Lung (tissue), 12 donors: ENCODE measurements around the gene PPP1R36. TPM values are rescaled to one million over a fixed set of nuclear protein-coding genes. Genes with fewer than 3 reads are reported as not detected.

ENCODE experiments used
- ATAC-seq: fragments of 200-7000 bp; cut with Tn5 transposase; one replicate; pipeline ENCODE4 v1.9.1; 2020; ENCODE audit warnings: moderate number of reproducible peaks; ENCODE audit not compliant: insufficient read depth, low FRiP score
- DNase-seq, 3 donors: peaks; one replicate each; pipeline ENCODE4 v3.0.0-alpha.2; 2013 to 2017
- H3K27ac ChIP-seq, 2 donors: one replicate each; pipeline ENCODE4 v1.5.1; 2013; ENCODE audit warnings: mild to moderate bottlenecking in 2 of 2, moderate library complexity in 2 of 2, control low read depth in 1 of 2, inconsistent platforms in 1 of 2, low read depth in 1 of 2, low read length in 1 of 2
- H3K27me3 ChIP-seq, 3 donors: one replicate each; pipeline ENCODE4 v1.5.1; 2013; ENCODE audit warnings: low read length in 2 of 3; ENCODE audit not compliant: control insufficient read depth in 3 of 3, insufficient read depth in 3 of 3
- H3K36me3 ChIP-seq, 4 donors: one replicate each; pipeline ENCODE4 v1.5.1; 2013; ENCODE audit warnings: low read length in 4 of 4, mild to moderate bottlenecking in 1 of 4, moderate library complexity in 1 of 4; ENCODE audit not compliant: control insufficient read depth in 4 of 4, insufficient read depth in 4 of 4
- H3K4me1 ChIP-seq, 5 donors: one replicate each; pipeline ENCODE4 v1.5.1; 2013; ENCODE audit warnings: low read length in 5 of 5, mild to moderate bottlenecking in 2 of 5, moderate library complexity in 1 of 5; ENCODE audit not compliant: control insufficient read depth in 5 of 5, insufficient read depth in 5 of 5
- H3K4me3 ChIP-seq: one replicate; pipeline ENCODE4 v1.5.1; 2013; ENCODE audit warnings: mild to moderate bottlenecking, control low read depth, moderate library complexity
- H3K9ac ChIP-seq, 2 donors: one replicate each; pipeline ENCODE4 v1.5.1; 2013; ENCODE audit warnings: low read length in 2 of 2, control low read depth in 1 of 2; ENCODE audit not compliant: insufficient read depth in 1 of 2
- H3K9me3 ChIP-seq, 4 donors: one replicate each; pipeline ENCODE4 v1.5.1; 2013; ENCODE audit warnings: low read length in 3 of 4, mild to moderate bottlenecking in 1 of 4, moderate library complexity in 1 of 4; ENCODE audit not compliant: control insufficient read depth in 4 of 4, insufficient read depth in 3 of 4
- CTCF ChIP-seq: IDR thresholded peaks from 2 replicates; pipeline ENCODE4 v1.5.1; 2012; ENCODE audit warnings: mild to moderate bottlenecking; ENCODE audit errors: control extremely low read depth, extremely low read depth
- WGBS, 2 donors: extraction: QIAGEN DNeasy Blood & Tissue Kit; methylation state at CpG; one replicate each; pipeline ENCODE4 v1.1.7; 2013; 5-methylcytosine and 5-hydroxymethylcytosine counted together
- polyA plus RNA-seq, 2 donors: library from polyadenylated mRNA; stranded (reverse); fragments of 200-250 nt; gene quantifications; one replicate each; pipeline ENCODE4 v1.2.1, GENCODE V29; 2013
- total RNA-seq, 2 donors: library from RNA; depleted of rRNA in 1 of 2; stranded (reverse); fragments of >200 nt in 1 of 2; gene quantifications; one replicate each; pipeline ENCODE4 v1.2.1, GENCODE V29; 2014 to 2021
- donor health status: control.
- donor health status: control.
- donor health status: Bipolar disorder and iron deficiency.
- donor health status: healthy.
- donor health status: DM: yes; HTN: yes; CAD: no.

PPP1R36 gene
- total and polyA plus RNA-seq, 4 donors: 1.2 to 3.1 (median 1.9) TPM

GRCh38 chr14:64581363-64581762, 31.6 kb downstream of the PPP1R36 start:
- ATAC-seq (no peak), DNase-seq (no peak)
- Histone ChIP-seq H3K4me3 (no peak overlapping the region), H3K9ac (no peak overlapping the region), H3K36me3 (no peaks in the 10 kb centered on the region), H3K27ac (no peak overlapping the region), H3K27me3 (no peaks in the 10 kb centered on the region), H3K4me1 (no peaks in the 10 kb centered on the region), H3K9me3 (no peaks in the 10 kb centered on the region)
- WGBS, 2 donors: 60 to 65% methylated on average over 2 of the region's 2 CpGs
- no peak for TF ChIP-seq CTCF

DNA sequence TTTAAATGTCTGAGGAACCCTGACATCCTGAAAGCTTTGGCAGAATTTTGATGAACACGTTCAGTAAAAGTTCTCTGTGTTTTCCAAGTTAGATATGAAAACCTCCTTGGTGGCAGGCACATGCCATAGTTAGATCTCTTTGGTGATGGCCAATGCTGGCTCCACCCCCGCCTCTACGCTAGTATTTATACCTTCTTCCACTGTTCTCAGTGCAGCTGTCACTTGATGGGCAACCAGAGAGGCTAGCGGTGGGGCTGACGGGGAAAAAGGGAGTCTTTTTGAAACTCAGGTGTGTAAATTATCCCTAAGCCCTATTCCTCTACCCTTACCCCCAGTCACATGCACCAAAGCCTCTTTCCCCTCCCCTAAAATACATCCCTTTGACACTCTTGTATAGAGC, 32.1 kb downstream of the PPP1R36 start:
- H3K4me1 ChIP-seq: no peaks in the 10 kb centered on the region
- no peak overlapping the region for H3K27ac ChIP-seq
- no peak for TF ChIP-seq CTCF
- H3K27me3 ChIP-seq: no peaks in the 10 kb centered on the region
- DNase-seq (no peak), ATAC-seq (no peak)
- H3K36me3 ChIP-seq: no peaks in the 10 kb centered on the region
- 74 to 80% methylated on average over 5 of the region's 5 CpGs for whole genome bisulfite sequencing, 2 donors
- H3K9me3 ChIP-seq: no peaks in the 10 kb centered on the region
- H3K4me3 ChIP-seq: no peak overlapping the region
- H3K9ac ChIP-seq: no peak overlapping the region

DNA sequence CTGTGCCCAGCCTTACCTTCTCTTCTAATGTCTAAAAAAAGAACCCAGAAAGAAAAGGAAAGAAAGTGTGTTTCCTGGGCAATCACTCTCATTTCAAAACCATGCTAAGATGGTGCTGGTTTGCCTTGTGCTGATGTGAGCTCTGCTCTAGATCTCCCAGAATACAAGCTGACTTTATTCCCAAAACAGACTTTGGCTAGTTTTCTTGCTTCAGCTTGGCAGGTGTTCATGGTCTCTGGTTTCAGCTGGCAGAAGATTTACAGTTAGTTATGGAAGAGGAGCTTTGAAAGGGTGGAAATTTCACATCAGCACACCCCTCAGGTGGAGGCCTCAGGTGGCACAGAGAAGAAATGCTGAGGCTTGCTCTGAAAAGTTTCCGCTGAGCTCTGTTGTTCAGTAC, 34.4 kb downstream of the PPP1R36 start:
- Histone ChIP-seq H3K36me3 (no peaks in the 10 kb centered on the region), H3K27ac (no peak overlapping the region), H3K4me3 (no peak overlapping the region), H3K4me1 (no peaks in the 10 kb centered on the region), H3K9me3 (no peaks in the 10 kb centered on the region), H3K27me3 (no peaks in the 10 kb centered on the region), H3K9ac (no peak overlapping the region)
- no peak for DNase-seq
- 94 to 100% methylated on average over 1 of the region's 1 CpG for WGBS, 2 donors
- no peak for TF ChIP-seq CTCF
- no peak for ATAC-seq

- Histone ChIP-seq H3K4me1 (no peaks in the 10 kb centered on the region), H3K27ac (no peak overlapping the region), H3K9ac (no peak overlapping the region), H3K9me3 (no peaks in the 10 kb centered on the region), H3K4me3 (no peak overlapping the region), H3K36me3 (no peaks in the 10 kb centered on the region), H3K27me3 (peaks cover 0 to 4% (median 0%) of the 10 kb centered on the region in 3 donors)
- DNase-seq (no peak), ATAC-seq (no peak)
- no peak for TF ChIP-seq CTCF
- 97% methylated on average over 3 of the region's 3 CpGs for WGBS, 2 donors
Measured at GRCh38 chr14:64591809-64592208, 42.0 kb downstream of the PPP1R36 start.
